ENCODE results near the gene CCNE1. TPM values are rescaled to one million over a fixed set of nuclear protein-coding genes. Genes with fewer than 3 reads are reported as not detected.

Gene CCNE1
- 3.0 and 3.8 TPM in 2 replicates for total RNA-seq

DNA sequence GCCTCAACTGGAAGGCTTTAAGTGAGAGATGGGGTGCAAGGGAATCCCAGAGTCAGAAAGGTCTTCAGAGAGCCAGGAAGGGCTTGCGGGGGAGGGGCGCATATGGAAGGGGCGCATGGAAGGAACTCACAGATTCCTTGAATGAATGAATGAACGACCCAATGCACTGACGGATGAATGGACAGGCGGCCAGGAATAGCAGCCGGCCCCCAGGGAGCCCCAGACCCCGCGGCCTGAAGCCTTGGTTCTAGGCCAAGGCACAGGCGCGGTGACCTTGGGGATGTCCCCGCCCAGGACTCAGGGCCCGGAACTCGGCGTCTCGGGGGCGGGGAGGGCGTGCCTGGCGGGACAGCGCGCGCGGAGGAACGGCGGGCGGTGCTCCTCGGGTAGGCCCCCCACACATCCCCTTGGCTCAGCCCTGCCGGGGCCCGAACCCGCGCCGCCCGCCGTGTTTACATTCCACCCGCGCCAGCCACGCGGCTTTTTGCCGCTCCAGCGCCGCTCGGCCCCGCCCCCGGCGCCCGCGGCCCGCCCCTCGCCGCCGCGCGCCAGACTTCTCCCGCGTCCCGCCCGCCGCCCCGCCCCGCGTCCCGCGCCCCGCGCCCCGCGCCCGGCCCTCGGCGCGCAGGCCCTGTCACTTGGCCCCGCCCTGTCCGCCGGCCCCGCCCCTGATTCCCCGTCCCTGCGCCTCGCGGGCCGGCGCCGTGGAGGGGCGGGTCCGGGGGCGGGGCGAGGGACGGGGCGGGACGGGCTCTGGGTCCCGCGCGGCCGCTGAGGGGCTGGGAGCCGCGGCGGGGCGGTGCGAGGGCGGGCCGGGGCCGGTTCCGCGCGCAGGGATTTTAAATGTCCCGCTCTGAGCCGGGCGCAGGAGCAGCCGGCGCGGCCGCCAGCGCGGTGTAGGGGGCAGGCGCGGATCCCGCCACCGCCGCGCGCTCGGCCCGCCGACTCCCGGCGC, at the start of gene CCNE1:
Gene CCNE1, plus strand, starts transcription at position 867 of the 955 bp plus-strand sequence. CDS start 565 bp downstream, outside the sequence.

Other genes with a start within 250 kb of the CCNE1 start
- gene POP4, start 205.7 kb upstream of the CCNE1 start, total RNA-seq = 94.6 and 102 TPM in 2 replicates
- 39.1 and 54.3 TPM in 2 replicates for gene PLEKHF1, start 146.5 kb upstream of the CCNE1 start, total RNA-seq
- gene C19orf12, start 96.7 kb upstream of the CCNE1 start, total RNA-seq = 13.9 and 16.3 TPM in 2 replicates
- gene URI1, start 130.2 kb downstream of the CCNE1 start, total RNA-seq = 46.7 and 60.7 TPM in 2 replicates